Smooth muscle cell (in vitro differentiated cells): Measurements from ENCODE around the gene ZNF592. TPM values are rescaled to one million over a fixed set of nuclear protein-coding genes. Genes with fewer than 3 reads are reported as not detected.
A peak's percentile ranks its signal among the peaks of the same experiment; 100 is the strongest.

ENCODE experiments used
- DNase-seq: peaks from one replicate; lab custom pipeline; 2025; ENCODE audit not compliant: unreplicated experiment; lab: John Stamatoyannopoulos, UW
- H2AFZ ChIP-seq: fragments of 200-600 bp; sonication (generic); 2 replicates; pipeline ENCODE4 v1.6.0; 2016; ENCODE audit warnings: antibody characterized with exemption, low read depth, mild to moderate bottlenecking
- H3F3A ChIP-seq: fragments of 200-600 bp; sonication (generic); 2 replicates; pipeline ENCODE4 v1.6.0; 2017; ENCODE audit warnings: antibody characterized with exemption, low read depth
- H3K27ac ChIP-seq: fragments of 200-600 bp; sonication (generic); 2 replicates; pipeline ENCODE4 v1.5.1; 2016; ENCODE audit warnings: low read depth, mild to moderate bottlenecking
- H3K27me3 ChIP-seq: fragments of 200-600 bp; sonication (generic); 2 replicates; pipeline ENCODE4 v1.6.1; 2016; ENCODE audit warnings: low read depth, mild to moderate bottlenecking
- H3K36me3 ChIP-seq: fragments of 200-600 bp; sonication (generic); 2 replicates; pipeline ENCODE4 v1.5.1; 2016; ENCODE audit warnings: low read depth
- H3K4me1 ChIP-seq: fragments of 200-600 bp; sonication (generic); 2 replicates; pipeline ENCODE4 v1.5.1; 2016; ENCODE audit warnings: low read depth
- H3K4me2 ChIP-seq: fragments of 200-600 bp; sonication (generic); 2 replicates; pipeline ENCODE4 v1.6.0; 2016; ENCODE audit warnings: mild to moderate bottlenecking
- H3K4me3 ChIP-seq: fragments of 200-600 bp; sonication (generic); 2 replicates; pipeline ENCODE4 v1.5.1; 2016; ENCODE audit warnings: mild to moderate bottlenecking
- H3K79me2 ChIP-seq: fragments of 200-600 bp; sonication (generic); 2 replicates; pipeline ENCODE4 v1.6.0; 2016; ENCODE audit warnings: low read depth, mild to moderate bottlenecking
- H3K9ac ChIP-seq: fragments of 200-600 bp; sonication (generic); 2 replicates; pipeline ENCODE4 v1.6.0; 2016; ENCODE audit warnings: low read depth
- H3K9me3 ChIP-seq: fragments of 200-600 bp; sonication (generic); replicated peaks from 2 replicates; pipeline ENCODE4 v1.5.1; 2016; ENCODE audit warnings: low read depth
- H4K20me1 ChIP-seq: fragments of 200-600 bp; sonication (generic); 2 replicates; pipeline ENCODE4 v1.6.0; 2016; ENCODE audit warnings: low read depth
- WGBS: methylation state at CpG from one replicate; pipeline ENCODE4 v1.1.7; 2016; ENCODE audit warnings: low lambda C conversion rate; 5-methylcytosine and 5-hydroxymethylcytosine counted together
- polyA plus RNA-seq: library from polyadenylated mRNA; unstranded; fragments of >200 nt; fragmentation: Nextera tagmentation; extraction: Ambion mirVana; gene quantifications from 2 replicates; pipeline ENCODE4 v1.2.1, GENCODE V29; 2016
- total RNA-seq: library from RNA; depleted of rRNA; stranded (reverse); fragments of >200 nt; gene quantifications from 2 replicates; pipeline ENCODE4 v1.2.3, GENCODE V29; 2014
- TF ChIP-seq, protein P1 (sequence below): fragments of 200-600 bp; sonication (generic); IDR thresholded peaks from 2 replicates; pipeline ENCODE4 v1.5.1; 2017; ENCODE audit warnings: borderline replicate concordance, mild to moderate bottlenecking, antibody characterized with exemption; ENCODE audit not compliant: insufficient read depth, poor library complexity, severe bottlenecking

The ZNF592 gene
- total and polyA plus RNA-seq, 2 experiments from 2014 or later = 10.7 to 10.8 TPM

DNA sequence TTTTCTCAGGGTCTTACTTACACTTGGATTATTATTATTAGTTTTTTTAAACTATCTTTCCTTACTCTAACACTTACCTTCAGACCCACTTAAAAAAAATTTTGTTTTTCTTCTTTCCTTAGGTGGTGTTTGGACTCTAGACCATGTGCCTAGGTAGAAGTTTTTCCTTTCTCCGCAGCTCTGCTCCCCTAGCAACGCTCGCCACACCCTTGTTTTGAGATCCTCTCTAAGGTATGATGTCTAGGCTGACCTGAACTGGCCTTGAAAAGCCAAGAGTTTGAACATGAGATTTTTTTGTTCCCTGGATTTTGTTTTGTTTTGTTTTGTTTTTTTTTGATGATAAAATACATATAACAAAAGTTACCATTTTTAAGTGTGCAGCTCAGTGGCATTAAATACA is 16.2 kb downstream of the ZNF592 start:
- Histone ChIP-seq H3K27me3 (no peaks in the 10 kb centered on the region), H3K27ac (no peak overlapping the region), H3K36me3 (peaks cover 5% of the 10 kb centered on the region), H3K4me2 (no peak overlapping the region), H4K20me1 (peaks cover 100% of the 10 kb centered on the region), H3K4me3 (no peak overlapping the region), H3K9ac (no peak overlapping the region), H3K79me2 (peaks cover 87% of the 10 kb centered on the region), H3F3A (peaks cover 28% of the 10 kb centered on the region), H2AFZ (no peak overlapping the region), H3K9me3 (no peaks in the 10 kb centered on the region), H3K4me1 (no peaks in the 10 kb centered on the region)
- TF ChIP-seq, protein P1, sequence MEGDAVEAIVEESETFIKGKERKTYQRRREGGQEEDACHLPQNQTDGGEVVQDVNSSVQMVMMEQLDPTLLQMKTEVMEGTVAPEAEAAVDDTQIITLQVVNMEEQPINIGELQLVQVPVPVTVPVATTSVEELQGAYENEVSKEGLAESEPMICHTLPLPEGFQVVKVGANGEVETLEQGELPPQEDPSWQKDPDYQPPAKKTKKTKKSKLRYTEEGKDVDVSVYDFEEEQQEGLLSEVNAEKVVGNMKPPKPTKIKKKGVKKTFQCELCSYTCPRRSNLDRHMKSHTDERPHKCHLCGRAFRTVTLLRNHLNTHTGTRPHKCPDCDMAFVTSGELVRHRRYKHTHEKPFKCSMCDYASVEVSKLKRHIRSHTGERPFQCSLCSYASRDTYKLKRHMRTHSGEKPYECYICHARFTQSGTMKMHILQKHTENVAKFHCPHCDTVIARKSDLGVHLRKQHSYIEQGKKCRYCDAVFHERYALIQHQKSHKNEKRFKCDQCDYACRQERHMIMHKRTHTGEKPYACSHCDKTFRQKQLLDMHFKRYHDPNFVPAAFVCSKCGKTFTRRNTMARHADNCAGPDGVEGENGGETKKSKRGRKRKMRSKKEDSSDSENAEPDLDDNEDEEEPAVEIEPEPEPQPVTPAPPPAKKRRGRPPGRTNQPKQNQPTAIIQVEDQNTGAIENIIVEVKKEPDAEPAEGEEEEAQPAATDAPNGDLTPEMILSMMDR = no peak
- DNase-seq = no peak
- 95% methylated on average over 3 of the region's 3 CpGs for WGBS

DNA sequence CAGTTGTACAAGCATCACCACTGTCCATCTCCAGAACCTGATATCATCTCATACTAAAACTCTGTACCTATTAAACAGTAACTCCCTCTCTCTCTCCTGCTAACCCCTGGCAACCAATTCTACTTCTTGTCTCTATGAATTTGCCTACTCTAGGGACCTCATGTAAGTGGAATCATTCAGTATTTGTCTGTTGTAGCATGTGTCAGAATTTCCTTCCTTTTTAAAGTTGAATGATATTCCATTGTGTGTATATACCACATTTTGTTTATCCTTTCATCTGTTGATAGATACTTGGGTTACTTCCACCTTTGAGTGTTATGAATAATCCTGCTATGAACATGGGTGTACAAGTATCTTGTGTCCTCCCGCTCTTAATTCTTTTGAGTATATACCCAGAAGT is 16.6 kb downstream of the ZNF592 start:
- H3K9ac ChIP-seq = no peak overlapping the region
- no peak for DNase-seq
- 100% methylated on average over 1 of the region's 1 CpG for WGBS
- peaks cover 28% of the 10 kb centered on the region for H3F3A ChIP-seq
- H3K27ac ChIP-seq = no peak overlapping the region
- no peaks in the 10 kb centered on the region for H3K27me3 ChIP-seq
- no peaks in the 10 kb centered on the region for H3K9me3 ChIP-seq
- peaks cover 100% of the 10 kb centered on the region for H4K20me1 ChIP-seq
- TF ChIP-seq, protein P1 = no peak
- H3K4me2 ChIP-seq = no peak overlapping the region
- no peaks in the 10 kb centered on the region for H3K4me1 ChIP-seq
- peaks cover 87% of the 10 kb centered on the region for H3K79me2 ChIP-seq
- no peak overlapping the region for H2AFZ ChIP-seq
- peaks cover 5% of the 10 kb centered on the region for H3K36me3 ChIP-seq
- H3K4me3 ChIP-seq = no peak overlapping the region

DNA sequence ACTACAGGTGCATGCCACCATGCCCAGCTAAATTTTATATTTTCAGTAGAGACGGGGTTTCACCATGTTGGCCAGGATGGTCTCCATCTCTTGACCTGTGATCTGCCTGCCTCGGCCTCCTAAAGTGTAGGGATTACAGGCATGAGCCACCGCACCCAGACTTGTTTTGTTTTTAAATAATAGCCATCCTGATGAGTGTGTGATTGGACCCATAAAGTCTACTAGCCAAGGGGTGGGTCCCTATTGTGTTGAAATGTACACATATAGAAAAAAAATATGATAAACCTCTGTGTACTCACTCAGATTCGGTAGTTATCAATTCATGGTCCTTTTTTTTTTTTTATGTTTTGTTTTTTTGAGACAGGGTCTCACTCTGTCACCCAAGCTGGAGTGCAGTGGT is 17.3 kb downstream of the ZNF592 start:
- TF ChIP-seq, protein P1 = no peak
- no peak overlapping the region for H3K27ac ChIP-seq
- H3K4me1 ChIP-seq = no peaks in the 10 kb centered on the region
- no peaks in the 10 kb centered on the region for H3K9me3 ChIP-seq
- H3K4me2 ChIP-seq = no peak overlapping the region
- H3K9ac ChIP-seq = no peak overlapping the region
- peaks cover 100% of the 10 kb centered on the region for H4K20me1 ChIP-seq
- no peak overlapping the region for H3K4me3 ChIP-seq
- 94% methylated on average over 4 of the region's 4 CpGs for WGBS
- no peak overlapping the region for H2AFZ ChIP-seq
- peaks cover 87% of the 10 kb centered on the region for H3K79me2 ChIP-seq
- no peak for DNase-seq
- H3K36me3 ChIP-seq = peaks cover 5% of the 10 kb centered on the region
- no peaks in the 10 kb centered on the region for H3K27me3 ChIP-seq
- peaks cover 28% of the 10 kb centered on the region for H3F3A ChIP-seq

DNA sequence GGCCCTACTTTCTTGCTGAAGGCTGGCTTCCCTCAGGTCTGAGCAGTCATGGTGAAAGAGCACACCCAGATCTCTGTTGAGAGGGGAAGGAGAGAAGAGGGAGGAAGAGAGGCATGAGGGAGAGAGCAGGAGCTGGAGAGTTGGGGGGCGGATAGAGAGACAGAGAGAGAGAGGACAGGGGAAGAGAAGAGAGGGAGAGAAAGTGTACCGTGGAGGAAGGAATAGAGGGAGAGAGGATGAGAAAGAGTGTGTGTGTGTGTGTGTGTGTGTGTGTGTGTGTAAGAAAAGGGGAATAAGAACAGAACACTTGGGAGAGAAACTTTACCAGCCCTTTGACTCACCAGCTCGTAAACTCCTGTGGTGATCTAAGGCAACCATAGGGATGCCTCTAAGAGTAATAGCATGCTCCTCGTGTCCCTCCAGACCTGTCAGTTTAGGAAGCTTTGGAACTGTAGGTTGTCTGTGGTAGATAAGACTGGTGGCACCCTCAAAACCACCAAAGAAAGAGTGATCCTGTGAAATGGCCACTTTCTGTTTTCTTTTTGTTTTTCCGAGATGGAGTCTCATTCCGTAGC is 18.2 kb downstream of the ZNF592 start:
- H3K36me3 ChIP-seq = peaks cover 5% of the 10 kb centered on the region
- DNase-seq = no peak
- no peaks in the 10 kb centered on the region for H3K27me3 ChIP-seq
- H3K9me3 ChIP-seq = no peaks in the 10 kb centered on the region
- peaks cover 28% of the 10 kb centered on the region for H3F3A ChIP-seq
- TF ChIP-seq, protein P1 = no peak
- peak overlapping the region; percentile 64 for H3K27ac ChIP-seq
- H4K20me1 ChIP-seq = peaks cover 100% of the 10 kb centered on the region
- no peak overlapping the region for H2AFZ ChIP-seq
- H3K4me1 ChIP-seq = no peaks in the 10 kb centered on the region
- peak overlapping the region; percentile 43 for H3K4me2 ChIP-seq
- H3K79me2 ChIP-seq = peaks cover 85% of the 10 kb centered on the region
- WGBS = 33% methylated on average over 6 of the region's 6 CpGs
- no peak overlapping the region for H3K9ac ChIP-seq
- H3K4me3 ChIP-seq = no peak overlapping the region
